ENCODE measurements around the gene TTC7B.

- TF ChIP-seq EZH2 (IDR thresholded peaks at IDR 0.05; ENCODE audit: low read length) (no peak), CTCF (optimal IDR thresholded peaks at IDR 0.05 in 1 of 3, IDR thresholded peaks at IDR 0.05 in 1 of 3, conservative IDR thresholded peaks at IDR 0.05 in 1 of 3; ENCODE audit: extremely low read depth in 1 of 3, insufficient read depth in 2 of 3, low read length in 3 of 3) (no peak)
Measured at GRCh38 chr14:90581745-90582144, 234.5 kb downstream of the TTC7B start.

Measured in keratinocyte (primary cell).